Gastroesophageal sphincter (tissue), 3 donors: ENCODE measurements around the gene EPM2A.

Experiments used
- CTCF ChIP-seq, 4 experiments: fragments of 200-600 bp in 2 of 4; fragments of 450-650 bp in 2 of 4; sonication (generic) in 1 of 4; IDR thresholded peaks; one replicate each; pipeline ENCODE4 v1.5.1; 2017 to 2019; ENCODE audit warnings: antibody characterized with exemption in 4 of 4, mild to moderate bottlenecking in 2 of 4, moderate library complexity in 2 of 4
- EP300 ChIP-seq: sonication (generic); formaldehyde crosslinking; IDR thresholded peaks from one replicate; pipeline ENCODE4 v1.6.1; 2017; ENCODE audit warnings: antibody characterized with exemption, mild to moderate bottlenecking

DNA sequence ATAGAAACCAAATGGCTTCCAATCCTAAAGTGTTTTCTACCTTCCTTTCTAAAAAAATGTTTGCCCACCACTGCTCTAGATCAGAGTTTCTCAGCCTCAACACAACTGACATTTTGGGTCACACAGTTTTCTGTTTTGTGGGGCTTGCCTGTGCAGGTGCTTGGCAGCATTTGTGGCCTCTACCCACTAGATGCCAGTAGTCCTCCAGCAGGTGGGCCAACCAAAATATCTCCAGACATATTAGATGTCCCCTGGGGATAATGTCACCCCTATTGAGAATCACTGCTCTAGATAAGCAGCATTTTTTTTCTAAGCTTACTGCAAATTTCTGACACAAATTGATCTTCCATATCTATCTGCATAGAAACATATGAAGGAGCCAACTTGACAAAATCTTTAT, 26.3 kb upstream of the EPM2A start:
- no peak for TF ChIP-seq CTCF (IDR thresholded peaks at IDR 0.05)
- TF ChIP-seq EP300: no peak
